ENCODE data around the gene RAD18.
A peak's percentile ranks its signal among the peaks of the same experiment; 100 is the strongest.

RAD18 gene, protein sequence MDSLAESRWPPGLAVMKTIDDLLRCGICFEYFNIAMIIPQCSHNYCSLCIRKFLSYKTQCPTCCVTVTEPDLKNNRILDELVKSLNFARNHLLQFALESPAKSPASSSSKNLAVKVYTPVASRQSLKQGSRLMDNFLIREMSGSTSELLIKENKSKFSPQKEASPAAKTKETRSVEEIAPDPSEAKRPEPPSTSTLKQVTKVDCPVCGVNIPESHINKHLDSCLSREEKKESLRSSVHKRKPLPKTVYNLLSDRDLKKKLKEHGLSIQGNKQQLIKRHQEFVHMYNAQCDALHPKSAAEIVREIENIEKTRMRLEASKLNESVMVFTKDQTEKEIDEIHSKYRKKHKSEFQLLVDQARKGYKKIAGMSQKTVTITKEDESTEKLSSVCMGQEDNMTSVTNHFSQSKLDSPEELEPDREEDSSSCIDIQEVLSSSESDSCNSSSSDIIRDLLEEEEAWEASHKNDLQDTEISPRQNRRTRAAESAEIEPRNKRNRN

DNA sequence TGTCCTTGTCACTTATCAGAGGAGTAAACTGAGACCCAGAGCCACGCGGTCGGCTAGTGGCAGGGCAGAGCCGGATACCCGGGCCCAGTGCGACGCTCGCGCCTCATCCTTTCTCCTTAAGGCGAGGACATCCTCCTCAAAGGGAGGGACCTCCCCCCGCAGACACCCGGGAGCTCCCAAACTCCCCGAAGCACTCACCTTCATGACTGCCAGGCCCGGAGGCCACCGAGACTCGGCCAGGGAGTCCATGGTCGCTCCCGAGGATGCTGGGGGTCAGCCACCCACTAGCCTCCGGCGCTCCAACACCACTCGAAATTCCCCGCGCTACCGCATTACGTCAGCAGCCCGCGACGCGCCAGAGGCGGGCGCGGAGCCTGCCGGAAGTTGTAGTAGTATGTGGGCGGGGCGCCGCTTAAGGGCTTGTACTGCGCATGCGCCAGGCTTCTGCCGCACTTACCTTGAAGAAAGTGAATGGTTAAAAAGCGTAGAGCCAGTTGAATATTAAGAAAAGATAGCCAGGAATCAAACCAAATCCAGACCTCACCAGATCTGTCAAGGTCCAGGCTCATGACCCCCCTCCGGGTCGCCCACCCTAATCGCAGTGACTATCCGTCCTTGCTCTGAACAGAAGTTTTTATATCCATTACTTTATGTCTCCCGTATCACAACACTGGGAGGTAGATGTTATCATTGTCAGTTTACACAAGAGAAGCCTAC lies at the start of gene RAD18:
TSS of gene RAD18 (minus strand) at position 336 of the 717 bp plus-strand sequence. CDS start at position 249, 87 bp downstream.
- 0 out of 2 replicates have a peak, but pooled peaks cover 3% of the 10 kb centered on the region for H3K36me3 ChIP-seq (ENCODE audit: insufficient read depth, low read length)
- H3K27ac ChIP-seq = peak within 1 kb of the TSS; percentile 62; the same call in 1 of the 2 replicates
- DNase-seq (ENCODE audit: low read depth, low spot score) = peak; percentile 18
- H3K9me3 ChIP-seq (ENCODE audit: low read depth, low read length) = no peaks in the 10 kb centered on the region
- peak within 1 kb of the TSS; percentile 87 for H3K4me3 ChIP-seq
- peak within 1 kb of the TSS; percentile 81 for H3K9ac ChIP-seq (ENCODE audit: insufficient read length)
- TF ChIP-seq EZH2 (IDR thresholded peaks at IDR 0.05) (no peak), POLR2AphosphoS5 (IDR thresholded peaks at IDR 0.05; ENCODE audit: borderline replicate concordance, low read depth, low read length) (peak; percentile 76; the same call in 1 of the 2 replicates)

DNA sequence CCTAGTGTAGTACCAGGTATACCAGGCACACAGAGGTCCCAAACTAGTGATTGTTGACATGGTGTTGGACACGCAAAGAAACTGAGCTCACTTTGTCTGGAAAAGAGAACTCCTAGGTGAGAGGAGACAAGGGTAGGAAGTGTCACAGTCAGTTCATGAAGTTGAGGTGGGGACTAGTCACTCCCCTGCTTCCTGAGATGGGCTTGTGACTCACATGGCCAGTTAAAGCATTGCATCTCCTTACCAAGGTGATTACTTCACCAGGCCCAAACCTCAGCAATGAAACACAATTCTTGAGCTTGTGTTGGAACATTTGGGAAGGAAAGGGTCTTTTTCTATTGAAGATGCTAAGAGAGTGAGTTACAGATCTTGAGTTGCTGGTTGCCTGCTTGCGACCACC lies 49.2 kb upstream of the RAD18 start:
- H3K27ac ChIP-seq = no peak overlapping the region
- H3K4me3 ChIP-seq = no peak overlapping the region
- no peaks in the 10 kb centered on the region for H3K9me3 ChIP-seq (ENCODE audit: low read depth, low read length)
- DNase-seq (ENCODE audit: low read depth, low spot score) = no peak
- no peaks in the 10 kb centered on the region for H3K36me3 ChIP-seq (ENCODE audit: insufficient read depth, low read length)
- H3K9ac ChIP-seq (ENCODE audit: insufficient read length) = no peak overlapping the region
- TF ChIP-seq POLR2AphosphoS5 (IDR thresholded peaks at IDR 0.05; ENCODE audit: borderline replicate concordance, low read depth, low read length) = no peak
- no peak for TF ChIP-seq EZH2 (IDR thresholded peaks at IDR 0.05)
- no peak for TF ChIP-seq FOXP2 (optimal IDR thresholded peaks at IDR 0.05; ENCODE audit: control extremely low read depth, extremely low read length, insufficient read depth)

DNA sequence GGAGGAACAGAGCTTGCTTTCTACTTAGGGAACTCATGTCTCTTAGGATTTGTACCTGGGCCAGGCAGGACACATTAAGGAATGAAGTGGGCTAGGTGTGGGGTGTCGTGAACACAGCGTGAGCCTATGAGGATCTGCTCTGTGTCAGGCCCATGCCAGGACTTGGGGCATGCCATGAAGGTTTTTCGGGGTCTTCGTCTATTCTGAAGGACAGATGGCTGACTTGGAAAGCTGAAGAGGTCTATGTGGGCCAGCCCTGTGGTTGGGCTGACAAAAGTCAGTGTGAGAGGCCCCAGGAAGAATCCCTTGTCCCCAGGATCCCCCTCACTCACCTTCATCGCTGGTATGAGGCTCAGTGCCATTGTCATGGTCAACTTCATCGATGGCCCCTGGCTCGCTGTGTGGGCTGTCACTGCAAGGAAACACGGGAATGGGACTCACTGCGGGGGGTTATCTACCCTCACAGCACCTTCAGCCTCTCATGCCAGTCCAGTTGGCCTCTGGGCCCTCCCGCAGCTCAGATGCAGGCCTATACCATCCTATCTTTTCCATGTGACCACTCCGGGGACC lies 46.8 kb upstream of the RAD18 start:
- no peak overlapping the region for H3K27ac ChIP-seq
- TF ChIP-seq POLR2AphosphoS5 (IDR thresholded peaks at IDR 0.05; ENCODE audit: borderline replicate concordance, low read depth, low read length) = no peak
- TF ChIP-seq EZH2 (IDR thresholded peaks at IDR 0.05) = no peak
- no peak for TF ChIP-seq FOXP2 (optimal IDR thresholded peaks at IDR 0.05; ENCODE audit: control extremely low read depth, extremely low read length, insufficient read depth)
- no peak overlapping the region for H3K4me3 ChIP-seq
- no peaks in the 10 kb centered on the region for H3K9me3 ChIP-seq (ENCODE audit: low read depth, low read length)
- no peak overlapping the region for H3K9ac ChIP-seq (ENCODE audit: insufficient read length)
- DNase-seq (ENCODE audit: low read depth, low spot score) = no peak
- H3K36me3 ChIP-seq (ENCODE audit: insufficient read depth, low read length) = no peaks in the 10 kb centered on the region

DNA sequence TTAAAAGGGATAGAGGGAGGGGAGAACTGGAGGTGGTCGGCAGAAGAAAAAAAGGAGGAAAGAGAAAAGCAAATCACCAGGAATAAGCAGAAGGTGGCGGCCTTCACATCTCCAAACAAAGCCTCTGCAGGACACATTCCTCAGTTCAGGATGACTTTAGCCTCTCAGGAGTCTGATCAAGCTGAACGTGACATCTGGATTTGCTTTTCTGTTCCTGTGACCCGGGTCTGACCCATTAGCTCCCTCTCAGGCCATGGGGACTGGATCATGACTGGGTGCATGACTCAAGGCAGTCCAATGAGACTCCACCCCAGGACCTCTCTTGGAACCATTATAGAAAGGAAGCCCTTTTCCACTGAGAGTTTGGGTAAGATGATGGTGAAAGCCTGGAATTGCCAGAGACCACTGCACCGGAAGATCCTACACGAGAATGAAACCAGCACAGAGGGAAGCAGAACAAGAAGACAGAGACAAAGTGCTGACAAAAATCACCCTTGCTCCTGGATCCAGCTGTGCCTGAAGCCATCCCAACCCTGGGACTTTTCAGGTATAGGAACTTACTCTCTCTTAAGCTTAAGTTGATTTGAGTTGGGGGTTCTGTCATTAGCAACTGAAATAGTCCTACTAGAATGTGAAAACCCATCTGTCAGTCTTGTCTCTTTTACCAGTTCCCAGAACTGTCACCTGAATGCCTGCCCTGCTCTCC lies 45.4 kb upstream of the RAD18 start:
- no peaks in the 10 kb centered on the region for H3K9me3 ChIP-seq (ENCODE audit: low read depth, low read length)
- no peaks in the 10 kb centered on the region for H3K36me3 ChIP-seq (ENCODE audit: insufficient read depth, low read length)
- TF ChIP-seq EZH2 (IDR thresholded peaks at IDR 0.05) (no peak), POLR2AphosphoS5 (IDR thresholded peaks at IDR 0.05; ENCODE audit: borderline replicate concordance, low read depth, low read length) (no peak), FOXP2 (optimal IDR thresholded peaks at IDR 0.05; ENCODE audit: control extremely low read depth, extremely low read length, insufficient read depth) (no peak)
- no peak overlapping the region for H3K4me3 ChIP-seq
- H3K27ac ChIP-seq = no peak overlapping the region
- no peak overlapping the region for H3K9ac ChIP-seq (ENCODE audit: insufficient read length)
- no peak for DNase-seq (ENCODE audit: low read depth, low spot score)

DNA sequence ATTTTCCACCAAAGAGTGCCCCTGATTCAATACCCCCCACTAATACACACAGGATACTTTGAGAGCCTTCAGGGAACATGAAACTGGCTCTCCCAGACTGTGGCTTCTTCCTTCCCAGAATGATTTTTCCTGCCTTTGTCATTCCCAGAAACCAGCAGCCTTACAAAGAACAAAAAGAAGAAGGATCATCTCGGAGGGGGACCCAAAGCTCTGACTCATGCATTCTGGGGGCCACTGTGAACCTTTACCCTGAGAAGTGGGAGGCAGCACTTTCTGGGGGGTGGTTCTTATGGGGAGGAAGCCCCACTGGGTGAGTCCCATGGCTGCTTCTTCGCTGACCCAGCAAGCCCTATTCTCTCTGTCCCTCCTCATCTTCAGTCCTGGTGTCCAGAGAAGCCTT lies 44.7 kb upstream of the RAD18 start:
- Histone ChIP-seq H3K9me3 (ENCODE audit: low read depth, low read length) (no peaks in the 10 kb centered on the region), H3K36me3 (ENCODE audit: insufficient read depth, low read length) (no peaks in the 10 kb centered on the region), H3K27ac (no peak overlapping the region), H3K9ac (ENCODE audit: insufficient read length) (no peak overlapping the region), H3K4me3 (no peak overlapping the region)
- DNase-seq (ENCODE audit: low read depth, low spot score) = no peak
- TF ChIP-seq POLR2AphosphoS5 (IDR thresholded peaks at IDR 0.05; ENCODE audit: borderline replicate concordance, low read depth, low read length) = no peak
- no peak for TF ChIP-seq EZH2 (IDR thresholded peaks at IDR 0.05)
- no peak for TF ChIP-seq FOXP2 (optimal IDR thresholded peaks at IDR 0.05; ENCODE audit: control extremely low read depth, extremely low read length, insufficient read depth)

DNA sequence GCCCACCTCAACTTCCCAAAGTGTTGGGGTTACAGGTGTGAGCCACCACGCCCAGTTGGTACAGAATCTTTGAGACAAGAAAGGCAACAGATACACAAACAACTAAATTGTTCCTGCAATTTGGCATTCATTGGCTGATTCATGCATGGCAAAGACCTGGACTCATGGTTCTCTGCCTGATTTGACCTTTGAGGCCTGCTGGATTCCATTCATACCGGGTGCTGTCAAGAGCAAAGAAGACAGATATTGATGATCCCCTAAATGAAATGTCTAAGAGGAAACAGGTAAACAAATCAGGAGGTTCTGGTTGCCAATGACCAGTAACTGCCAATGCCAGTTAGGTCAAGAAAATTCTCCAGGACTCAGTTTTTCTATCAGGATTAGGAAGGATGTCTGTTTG lies 43.9 kb upstream of the RAD18 start:
- Histone ChIP-seq H3K9ac (ENCODE audit: insufficient read length) (no peak overlapping the region), H3K27ac (no peak overlapping the region), H3K4me3 (no peak overlapping the region), H3K36me3 (ENCODE audit: insufficient read depth, low read length) (no peaks in the 10 kb centered on the region), H3K9me3 (ENCODE audit: low read depth, low read length) (no peaks in the 10 kb centered on the region)
- TF ChIP-seq POLR2AphosphoS5 (IDR thresholded peaks at IDR 0.05; ENCODE audit: borderline replicate concordance, low read depth, low read length) = no peak
- TF ChIP-seq FOXP2 (optimal IDR thresholded peaks at IDR 0.05; ENCODE audit: control extremely low read depth, extremely low read length, insufficient read depth) = no peak
- no peak for TF ChIP-seq EZH2 (IDR thresholded peaks at IDR 0.05)
- no peak for DNase-seq (ENCODE audit: low read depth, low spot score)

DNA sequence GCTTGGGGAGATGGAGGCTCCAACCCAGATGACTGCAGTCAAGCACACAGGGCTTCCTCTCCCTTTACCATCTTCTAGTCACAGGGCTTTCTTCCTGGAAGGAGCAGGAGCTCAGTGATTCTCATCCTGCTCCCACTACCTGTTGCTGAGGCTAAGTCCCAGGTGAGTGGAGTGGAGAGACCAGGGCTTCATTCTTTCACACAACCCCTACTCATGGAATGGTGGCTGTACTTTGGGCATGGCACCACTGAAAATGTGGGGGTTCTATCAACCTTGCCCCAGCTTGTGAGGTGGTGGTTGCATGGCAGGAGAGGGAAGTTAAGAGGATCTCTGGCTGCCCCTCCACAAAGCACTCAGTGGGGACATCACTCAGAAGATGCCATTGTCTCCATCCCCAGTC lies 36.8 kb upstream of the RAD18 start:
- H3K27ac ChIP-seq = no peak overlapping the region
- TF ChIP-seq EZH2 (IDR thresholded peaks at IDR 0.05) = no peak
- TF ChIP-seq POLR2AphosphoS5 (IDR thresholded peaks at IDR 0.05; ENCODE audit: borderline replicate concordance, low read depth, low read length) = no peak
- no peak for TF ChIP-seq FOXP2 (optimal IDR thresholded peaks at IDR 0.05; ENCODE audit: control extremely low read depth, extremely low read length, insufficient read depth)
- H3K4me3 ChIP-seq = no peak overlapping the region
- no peaks in the 10 kb centered on the region for H3K36me3 ChIP-seq (ENCODE audit: insufficient read depth, low read length)
- no peaks in the 10 kb centered on the region for H3K9me3 ChIP-seq (ENCODE audit: low read depth, low read length)
- no peak for DNase-seq (ENCODE audit: low read depth, low spot score)
- no peak overlapping the region for H3K9ac ChIP-seq (ENCODE audit: insufficient read length)

All from SK-N-MC (cell line).